KMS-11 (cell line): ENCODE results near the gene LAMP1.

Experiments used
- H2AFZ ChIP-seq: fragments of 200-600 bp; sonication (generic); 2 replicates; pipeline ENCODE4 v1.6.1; 2016; ENCODE audit warnings: antibody characterized with exemption, mixed run types, low read depth
- H3K27ac ChIP-seq: fragments of 200-600 bp; sonication (generic); 2 replicates; pipeline ENCODE4 v1.6.1; 2016; ENCODE audit warnings: mild to moderate bottlenecking, mixed run types
- H3K27me3 ChIP-seq: fragments of 200-600 bp; sonication (generic); 2 replicates; pipeline ENCODE4 v1.6.1; 2017; ENCODE audit warnings: mild to moderate bottlenecking, low read depth, mixed run types, moderate library complexity; ENCODE audit not compliant: insufficient read depth
- H3K36me3 ChIP-seq: fragments of 200-600 bp; sonication (generic); 2 replicates; pipeline ENCODE4 v1.6.1; 2017; ENCODE audit warnings: mild to moderate bottlenecking, mixed run types; ENCODE audit not compliant: insufficient read depth
- H3K4me1 ChIP-seq: fragments of 200-600 bp; sonication (generic); 2 replicates; pipeline ENCODE4 v1.6.1; 2016; ENCODE audit warnings: mild to moderate bottlenecking, low read depth, mixed run types; ENCODE audit not compliant: poor library complexity, severe bottlenecking
- H3K4me2 ChIP-seq: fragments of 200-600 bp; sonication (generic); 2 replicates; pipeline ENCODE4 v1.7.0; 2016; ENCODE audit warnings: mild to moderate bottlenecking, mixed run types
- H3K4me3 ChIP-seq: fragments of 200-600 bp; sonication (generic); IDR thresholded peaks from 2 replicates; pipeline ENCODE4 v1.6.1; 2017; ENCODE audit warnings: low read depth, low read length, mixed read lengths; ENCODE audit not compliant: insufficient read depth
- H3K79me2 ChIP-seq: fragments of 200-600 bp; sonication (generic); 2 replicates; pipeline ENCODE4 v1.6.1; 2016; ENCODE audit warnings: low read depth, mixed run types; ENCODE audit not compliant: insufficient read depth
- H3K9ac ChIP-seq: fragments of 200-600 bp; sonication (generic); 2 replicates; pipeline ENCODE4 v1.6.1; 2016; ENCODE audit warnings: mild to moderate bottlenecking, mixed run types
- H4K20me1 ChIP-seq: fragments of 200-600 bp; sonication (generic); 2 replicates; pipeline ENCODE4 v1.6.1; 2016; ENCODE audit warnings: mild to moderate bottlenecking, mixed run types; ENCODE audit not compliant: insufficient read depth
- TF ChIP-seq, protein P1 (sequence below): fragments of 200-600 bp; sonication (generic); conservative IDR thresholded peaks from 2 replicates; pipeline ENCODE4 v1.6.1; 2017; ENCODE audit warnings: low read depth, mild to moderate bottlenecking, antibody characterized with exemption, low read length, moderate library complexity, mixed read lengths

The LAMP1 gene

GRCh38 chr13:113351514-113352026 lies 54.5 kb downstream of the LAMP1 start:
- Histone ChIP-seq H3K27ac (no peak overlapping the region), H3K36me3 (no peaks in the 10 kb centered on the region), H3K4me1 (no peaks in the 10 kb centered on the region), H3K4me3 (no peak overlapping the region), H3K4me2 (no peak overlapping the region), H3K79me2 (no peaks in the 10 kb centered on the region), H3K27me3 (no peaks in the 10 kb centered on the region), H2AFZ (no peak overlapping the region), H3K9ac (no peak overlapping the region), H4K20me1 (no peaks in the 10 kb centered on the region)
- TF ChIP-seq, protein P1, sequence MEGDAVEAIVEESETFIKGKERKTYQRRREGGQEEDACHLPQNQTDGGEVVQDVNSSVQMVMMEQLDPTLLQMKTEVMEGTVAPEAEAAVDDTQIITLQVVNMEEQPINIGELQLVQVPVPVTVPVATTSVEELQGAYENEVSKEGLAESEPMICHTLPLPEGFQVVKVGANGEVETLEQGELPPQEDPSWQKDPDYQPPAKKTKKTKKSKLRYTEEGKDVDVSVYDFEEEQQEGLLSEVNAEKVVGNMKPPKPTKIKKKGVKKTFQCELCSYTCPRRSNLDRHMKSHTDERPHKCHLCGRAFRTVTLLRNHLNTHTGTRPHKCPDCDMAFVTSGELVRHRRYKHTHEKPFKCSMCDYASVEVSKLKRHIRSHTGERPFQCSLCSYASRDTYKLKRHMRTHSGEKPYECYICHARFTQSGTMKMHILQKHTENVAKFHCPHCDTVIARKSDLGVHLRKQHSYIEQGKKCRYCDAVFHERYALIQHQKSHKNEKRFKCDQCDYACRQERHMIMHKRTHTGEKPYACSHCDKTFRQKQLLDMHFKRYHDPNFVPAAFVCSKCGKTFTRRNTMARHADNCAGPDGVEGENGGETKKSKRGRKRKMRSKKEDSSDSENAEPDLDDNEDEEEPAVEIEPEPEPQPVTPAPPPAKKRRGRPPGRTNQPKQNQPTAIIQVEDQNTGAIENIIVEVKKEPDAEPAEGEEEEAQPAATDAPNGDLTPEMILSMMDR: no peak

- H3K79me2 ChIP-seq: no peaks in the 10 kb centered on the region
- H2AFZ ChIP-seq: no peak overlapping the region
- no peak overlapping the region for H3K9ac ChIP-seq
- no peak overlapping the region for H3K4me3 ChIP-seq
- TF ChIP-seq, protein P1: no peak
- no peak overlapping the region for H3K4me2 ChIP-seq
- no peaks in the 10 kb centered on the region for H4K20me1 ChIP-seq
- H3K4me1 ChIP-seq: no peaks in the 10 kb centered on the region
- no peak overlapping the region for H3K27ac ChIP-seq
- no peaks in the 10 kb centered on the region for H3K36me3 ChIP-seq
- no peaks in the 10 kb centered on the region for H3K27me3 ChIP-seq
Measured at GRCh38 chr13:113353254-113353653, 56.2 kb downstream of the LAMP1 start.

DNA sequence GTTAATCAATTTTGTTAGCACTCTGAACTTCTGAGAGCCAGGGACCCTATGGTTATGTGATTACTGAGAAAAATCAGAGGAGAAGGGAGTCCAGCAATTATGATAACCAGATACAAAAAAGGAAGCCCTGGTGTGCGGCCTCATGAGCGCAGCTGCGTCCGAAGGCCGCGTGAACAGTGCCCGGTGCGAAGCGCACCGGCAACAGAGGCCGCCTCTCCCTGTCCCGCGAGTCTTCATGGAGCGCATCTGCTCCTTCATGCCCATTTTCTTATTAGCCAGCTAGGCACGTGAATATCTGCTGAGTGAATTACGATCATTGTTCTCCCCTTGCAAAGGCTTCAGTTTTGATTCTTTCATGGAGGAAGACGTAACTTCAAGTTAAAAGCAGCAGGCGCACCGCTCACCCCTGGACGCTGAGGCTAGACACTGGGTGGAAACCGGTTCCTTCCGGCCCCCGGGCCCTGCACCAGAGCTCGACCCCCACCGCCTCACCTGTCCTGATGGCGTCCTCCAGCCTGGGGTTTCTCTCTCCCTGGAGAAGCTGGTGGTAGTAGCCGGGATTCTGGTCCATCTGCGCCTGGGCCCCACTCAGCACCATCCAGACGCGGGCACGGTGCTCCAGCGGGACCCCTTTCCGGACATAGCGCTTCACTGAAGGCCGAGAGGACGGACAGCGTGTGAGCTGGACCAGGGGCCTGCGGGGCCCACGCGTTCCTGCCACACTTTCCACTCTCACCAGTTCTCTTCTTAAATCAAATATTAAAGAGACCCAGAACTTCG lies 58.0 kb downstream of the LAMP1 start:
- Histone ChIP-seq H4K20me1 (no peaks in the 10 kb centered on the region), H3K79me2 (no peaks in the 10 kb centered on the region), H3K9ac (no peak overlapping the region), H2AFZ (no peak overlapping the region), H3K4me1 (no peaks in the 10 kb centered on the region), H3K4me2 (no peak overlapping the region), H3K27ac (no peak overlapping the region), H3K4me3 (no peak overlapping the region), H3K27me3 (no peaks in the 10 kb centered on the region), H3K36me3 (no peaks in the 10 kb centered on the region)
- TF ChIP-seq, protein P1: no peak

DNA sequence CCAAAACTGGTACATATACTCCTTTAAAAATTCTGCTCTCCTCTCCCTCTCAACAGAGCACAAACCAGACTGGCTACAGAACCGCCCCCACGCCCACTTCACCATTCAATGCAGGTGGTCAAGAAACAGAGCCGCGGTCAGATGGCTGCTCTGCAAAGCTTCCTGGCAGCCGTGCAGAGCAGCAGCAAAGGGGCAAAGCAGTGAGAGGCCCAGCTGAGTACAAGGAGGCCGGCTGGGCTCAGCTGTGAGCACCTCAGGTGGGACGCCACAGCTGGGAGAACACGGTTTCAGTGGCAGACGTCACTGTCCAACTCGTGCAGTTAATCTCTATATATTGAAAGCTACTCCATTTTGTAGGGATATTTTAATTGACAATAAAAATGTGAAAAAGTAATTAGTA lies 58.6 kb downstream of the LAMP1 start:
- Histone ChIP-seq H3K4me3 (no peak overlapping the region), H3K79me2 (no peaks in the 10 kb centered on the region), H3K4me1 (no peaks in the 10 kb centered on the region), H2AFZ (no peak overlapping the region), H3K27ac (no peak overlapping the region), H4K20me1 (no peaks in the 10 kb centered on the region), H3K27me3 (no peaks in the 10 kb centered on the region), H3K36me3 (no peaks in the 10 kb centered on the region), H3K4me2 (no peak overlapping the region), H3K9ac (no peak overlapping the region)
- TF ChIP-seq, protein P1: no peak
